Esophagus mucosa (tissue), 1 donor: Measurements from ENCODE around the gene SDK1. TPM values are rescaled to one million over a fixed set of nuclear protein-coding genes. Genes with fewer than 3 reads are reported as not detected.

Experiments used
- ATAC-seq: fragments of 200-7000 bp; cut with Tn5 transposase; one replicate; pipeline ENCODE4 v1.9.1; 2020
- total RNA-seq: library from RNA; stranded (reverse); gene quantifications from one replicate; pipeline ENCODE4 v1.2.4, GENCODE V29; 2023
- donor health status: DM: yes; HTN: yes; CAD: no.

SDK1 gene
- total RNA-seq, 1 donor from 2014 or later = 1.0 TPM

DNA sequence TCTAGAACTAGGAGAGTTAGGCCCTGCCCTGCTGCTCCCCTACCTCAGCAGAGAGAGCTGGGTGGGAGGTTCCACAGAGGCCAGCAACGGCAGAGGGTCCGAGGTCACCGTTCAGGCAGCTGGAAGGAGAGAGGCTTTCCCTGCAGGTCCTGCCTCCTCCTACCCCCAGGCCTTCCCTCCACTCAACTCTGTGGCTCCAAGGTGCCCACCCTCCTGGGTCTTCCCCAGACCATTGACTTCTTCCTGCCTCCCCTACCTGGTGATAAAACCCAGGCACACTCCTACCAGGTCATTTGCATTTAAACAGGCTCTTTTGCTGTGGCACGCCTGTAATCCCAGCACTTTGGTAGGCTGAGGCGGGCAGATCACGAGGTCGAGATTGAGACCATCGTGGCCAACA lies 865.8 kb downstream of the SDK1 start:
- ATAC-seq = no peak

DNA sequence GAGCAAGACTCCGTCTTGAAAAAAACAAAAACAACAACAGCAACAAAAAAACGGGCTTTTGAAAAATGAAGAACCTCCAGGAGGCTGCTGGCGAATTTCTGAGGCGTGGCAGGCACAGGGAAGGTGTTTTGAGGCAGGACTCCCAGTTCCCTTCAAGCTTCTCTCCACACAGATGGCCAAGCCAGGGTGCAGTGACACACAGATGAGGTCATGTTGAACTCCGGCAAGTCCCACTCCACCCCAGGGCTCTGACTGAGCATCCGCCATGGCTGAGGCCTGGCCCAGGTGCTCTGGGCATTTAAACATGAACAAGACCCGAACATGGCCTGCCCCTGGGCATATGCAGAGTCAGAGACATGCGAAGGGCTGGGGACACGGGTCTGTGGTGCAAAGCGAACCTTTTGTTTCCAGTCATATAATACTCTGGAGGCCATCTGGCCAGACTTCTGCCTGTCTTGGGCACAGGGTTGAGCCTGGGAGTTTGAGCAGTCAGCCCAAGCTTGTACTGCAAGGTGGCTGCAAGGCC lies 866.4 kb downstream of the SDK1 start:
- no peak for ATAC-seq

- no peak for ATAC-seq
Measured at GRCh38 chr7:4168041-4168440, 867.0 kb downstream of the SDK1 start.

DNA sequence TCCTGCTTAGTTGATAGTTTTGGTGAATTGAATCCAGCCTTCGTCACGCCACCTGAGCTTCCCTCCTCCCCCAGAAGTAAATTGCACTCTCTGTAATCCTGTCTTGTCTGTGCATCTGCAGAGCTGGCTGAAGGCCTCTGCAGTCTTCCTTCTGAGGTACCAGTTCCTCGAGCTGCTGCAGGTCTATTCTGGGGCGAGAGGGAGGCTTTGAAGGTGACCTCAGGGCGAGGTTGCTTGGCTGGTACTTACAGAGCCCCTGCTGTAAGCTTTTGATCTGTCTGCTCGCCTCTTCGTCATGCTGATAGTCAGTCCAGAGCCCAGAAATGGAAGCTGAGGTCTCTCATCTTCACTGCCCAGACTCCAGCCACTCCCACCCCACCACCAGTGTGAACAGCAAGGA lies 867.5 kb downstream of the SDK1 start:
- no peak for ATAC-seq

DNA sequence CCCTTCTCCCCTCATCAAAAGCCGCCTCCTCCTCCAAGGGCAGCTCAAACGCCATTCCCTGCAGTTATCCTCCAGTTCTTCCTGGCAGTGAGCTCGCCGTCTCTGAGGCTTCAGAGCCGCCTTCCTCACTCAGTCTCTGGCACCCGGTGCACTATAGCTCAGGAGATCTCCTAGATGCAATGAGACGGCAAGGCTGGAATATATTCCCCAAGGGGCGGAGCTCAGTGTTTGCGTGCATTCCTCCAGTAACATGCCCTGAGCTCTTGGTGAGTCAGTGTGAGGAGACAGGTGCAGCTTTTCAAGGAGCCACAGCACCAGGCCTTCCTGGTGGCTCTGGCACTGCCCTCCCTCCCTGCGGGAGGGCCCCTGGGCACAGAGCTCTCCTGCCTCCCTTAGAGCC lies 868.4 kb downstream of the SDK1 start:
- ATAC-seq = peak; percentile 74

GRCh38 chr7:4170997-4171786 lies 870.1 kb downstream of the SDK1 start:
- ATAC-seq = no peak

DNA sequence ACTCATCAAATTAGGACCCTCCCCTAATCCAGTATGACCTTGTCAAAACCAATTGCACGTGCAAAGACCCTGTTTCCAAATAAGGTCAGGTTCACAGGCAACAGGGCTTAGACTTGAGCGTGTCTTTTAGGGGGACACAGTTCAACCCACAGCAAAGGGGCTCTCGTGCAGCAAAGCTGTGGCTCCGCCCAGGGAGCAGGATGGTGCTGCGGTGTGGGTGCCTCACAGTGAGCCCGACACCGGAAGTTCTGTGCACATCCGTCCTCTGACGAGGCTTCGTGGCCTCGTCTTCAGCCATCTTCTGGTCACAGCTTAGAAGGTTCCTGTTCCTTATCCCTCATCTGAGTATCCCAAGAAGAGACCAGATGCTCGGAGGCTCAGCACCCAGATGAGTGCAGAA lies 871.8 kb downstream of the SDK1 start:
- no peak for ATAC-seq

DNA sequence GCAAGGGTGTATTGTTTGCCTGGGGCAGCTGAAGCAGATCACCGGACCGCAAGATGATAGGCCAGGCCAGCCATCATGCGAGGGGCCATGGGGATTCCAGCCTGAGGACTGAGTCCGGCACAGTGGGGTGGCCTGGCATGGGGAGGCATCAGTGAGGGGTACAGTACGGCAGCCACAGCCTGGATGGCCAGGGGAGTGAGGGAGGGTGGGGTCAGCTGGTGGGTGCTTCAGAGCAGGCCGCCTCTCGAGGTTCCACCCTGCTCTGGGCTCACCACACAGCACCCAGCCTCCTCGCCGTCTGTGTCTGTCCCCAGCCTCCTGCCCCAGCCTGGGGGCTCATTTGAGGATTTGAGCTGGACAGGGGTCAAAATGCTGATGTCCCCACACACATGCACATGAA lies 872.6 kb downstream of the SDK1 start:
- no peak for ATAC-seq

DNA sequence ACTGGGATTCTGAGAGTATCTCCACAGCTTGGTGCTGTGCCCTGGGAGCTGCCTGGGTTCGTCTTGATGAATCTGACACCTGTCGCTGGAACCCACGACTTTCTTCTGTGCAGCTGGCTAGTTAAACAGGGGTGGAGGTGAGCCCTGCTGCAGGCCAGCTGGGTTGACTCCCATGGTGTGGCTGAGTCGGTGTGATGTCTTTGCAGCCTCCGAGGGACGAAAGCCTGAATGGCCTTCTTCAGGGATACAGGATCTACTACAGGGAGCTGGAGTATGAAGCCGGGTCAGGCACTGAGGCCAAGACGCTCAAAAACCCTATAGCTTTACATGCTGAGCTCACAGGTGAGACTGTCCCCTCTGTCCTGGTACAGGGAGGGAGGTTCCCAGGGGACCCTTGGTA lies 873.0 kb downstream of the SDK1 start:
- no peak for ATAC-seq

DNA sequence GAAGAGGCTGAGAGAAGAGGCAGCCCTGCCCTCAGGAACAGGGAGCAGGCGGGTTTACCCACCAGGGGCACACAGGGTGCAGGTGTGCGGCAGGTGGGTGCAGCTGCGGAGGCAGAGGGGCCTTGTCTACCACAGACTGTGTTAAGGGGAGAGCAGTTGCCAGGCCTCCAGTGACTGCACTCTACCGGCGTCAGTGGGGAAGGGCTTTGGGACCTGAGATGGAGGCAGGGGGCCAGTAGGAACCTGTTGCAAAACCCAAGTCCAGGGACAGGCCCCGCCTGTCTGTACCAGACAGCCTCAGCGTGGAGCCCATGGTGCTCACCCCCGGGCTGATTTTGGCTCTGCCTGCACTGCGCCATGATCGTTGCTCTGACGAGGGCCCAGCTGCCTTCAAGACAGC lies 873.4 kb downstream of the SDK1 start:
- ATAC-seq = no peak

DNA sequence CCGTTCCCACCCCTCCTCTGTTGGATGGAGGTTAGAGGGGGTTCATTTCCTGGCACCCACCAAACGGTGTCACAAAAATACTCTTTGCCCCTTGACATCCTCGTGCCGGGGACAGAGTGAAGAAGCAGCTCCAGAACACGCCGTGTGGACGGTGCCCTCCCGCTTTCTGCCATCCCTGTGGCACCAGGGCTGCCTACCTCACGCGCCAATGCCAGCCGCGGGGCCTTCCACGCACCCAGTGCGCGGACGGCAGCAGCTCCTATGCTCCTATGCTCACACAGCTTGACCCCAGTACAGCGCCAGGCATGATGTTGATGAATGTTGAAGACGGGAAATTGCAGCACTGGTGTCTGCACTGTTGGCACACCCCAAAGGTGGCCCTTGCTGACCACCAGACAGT lies 873.8 kb downstream of the SDK1 start:
- no peak for ATAC-seq

DNA sequence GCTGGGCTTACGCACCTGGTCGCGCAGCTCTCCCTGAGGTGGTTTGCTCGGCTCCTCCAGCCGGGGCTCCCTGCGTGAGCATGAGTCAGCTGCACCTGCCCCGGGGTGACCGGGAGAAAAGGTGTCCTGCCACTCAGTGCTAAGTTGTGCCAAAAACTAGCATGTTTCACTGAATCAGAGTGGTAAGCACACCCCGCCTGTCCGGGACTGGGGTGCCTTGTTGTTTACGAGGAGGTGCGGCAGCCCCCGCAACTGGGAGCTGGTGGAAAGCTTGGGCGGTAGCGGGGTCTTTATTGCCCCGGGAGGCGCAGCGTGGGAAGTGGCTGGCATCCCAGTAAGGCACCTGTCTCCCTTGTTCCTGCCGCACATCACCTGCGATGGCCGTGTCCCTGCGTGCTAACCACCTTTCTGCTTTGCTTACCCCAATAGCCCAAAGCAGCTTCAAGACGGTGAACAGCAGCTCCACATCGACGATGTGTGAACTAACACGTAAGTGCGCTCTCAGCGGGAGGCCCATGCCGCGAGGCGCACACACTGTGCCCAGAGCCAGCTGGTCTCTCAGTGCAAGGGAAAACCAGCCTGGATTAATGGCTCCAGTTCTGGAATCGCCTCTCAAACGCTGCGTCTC lies 874.4 kb downstream of the SDK1 start:
- ATAC-seq = peak; percentile 59

DNA sequence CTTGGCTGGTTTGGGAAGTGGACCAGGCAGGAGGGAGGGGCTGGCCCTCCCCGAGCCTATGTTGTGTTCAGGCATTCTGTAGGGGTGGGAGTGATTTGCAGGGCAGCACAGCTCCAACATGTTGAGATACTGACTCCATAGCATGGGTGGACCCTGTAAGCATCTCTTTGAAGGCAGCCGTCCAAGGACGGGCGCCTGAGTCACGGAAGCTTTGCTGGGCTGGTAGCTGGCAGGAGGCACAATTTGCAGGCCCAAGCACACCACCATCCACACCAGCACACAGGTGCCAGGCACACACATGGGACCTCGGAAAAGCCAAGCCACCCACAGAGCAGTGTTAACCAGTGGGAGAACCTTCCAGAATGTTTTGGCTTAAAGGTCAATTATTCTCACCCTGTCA lies 875.9 kb downstream of the SDK1 start:
- ATAC-seq = peak; percentile 16

DNA sequence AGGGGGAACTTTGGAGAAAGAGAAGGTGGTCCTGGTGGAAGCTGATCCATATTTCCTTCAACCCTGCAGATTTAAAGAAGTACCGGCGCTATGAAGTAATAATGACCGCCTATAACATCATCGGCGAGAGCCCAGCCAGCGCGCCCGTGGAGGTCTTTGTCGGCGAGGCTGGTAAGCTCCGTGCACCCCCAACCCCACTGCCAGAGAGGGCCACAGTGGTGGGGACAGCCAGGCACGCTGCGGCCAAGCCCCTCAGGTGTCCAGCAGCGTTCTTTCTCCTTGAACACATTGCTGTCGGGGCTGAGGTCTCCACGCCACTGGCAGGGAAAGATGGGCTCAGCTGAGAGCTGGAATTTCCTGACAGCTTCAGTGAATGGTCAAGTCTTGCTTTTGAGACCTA lies 877.4 kb downstream of the SDK1 start:
- no peak for ATAC-seq

DNA sequence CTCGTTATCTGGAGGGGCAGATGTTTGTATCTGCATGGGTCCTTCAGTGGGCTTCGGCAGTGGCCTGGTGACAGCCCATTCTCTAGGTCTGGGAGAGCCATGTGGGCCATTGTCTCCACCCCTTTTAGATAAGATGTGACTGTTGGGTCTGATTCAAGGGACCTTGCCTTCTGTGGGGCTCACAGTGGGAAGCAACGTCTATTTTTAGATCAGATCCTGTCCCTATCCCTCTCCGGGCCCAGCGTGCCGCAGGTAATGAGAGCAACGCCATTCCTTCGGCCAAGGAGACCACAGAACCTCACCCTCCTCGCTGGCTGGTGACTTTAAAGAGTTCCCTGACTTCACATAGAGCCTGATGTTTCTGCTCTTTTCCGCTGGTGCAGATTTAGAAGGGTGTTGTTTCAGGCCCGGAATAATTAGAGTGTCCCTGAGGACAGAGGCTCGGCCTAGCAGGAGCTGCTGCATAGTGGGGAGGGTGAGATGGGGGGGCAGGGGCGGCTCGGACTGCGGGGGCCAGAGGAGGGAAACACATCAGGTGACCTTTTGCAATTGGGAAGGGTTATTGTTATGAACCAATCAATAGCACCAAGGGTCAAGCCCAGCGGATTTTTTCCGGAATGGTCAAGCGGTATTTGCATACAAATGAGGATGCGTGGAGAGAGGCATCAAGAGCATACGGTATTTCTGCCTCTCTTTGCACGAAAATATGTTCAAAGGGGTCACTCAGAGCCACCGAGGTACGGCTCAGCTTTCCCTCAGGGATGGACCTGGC lies 878.0 kb downstream of the SDK1 start:
- ATAC-seq = no peak

GRCh38 chr7:4179688-4180380 lies 878.8 kb downstream of the SDK1 start:
- ATAC-seq = no peak

GRCh38 chr7:4181446-4181845 lies 880.4 kb downstream of the SDK1 start:
- ATAC-seq = no peak

DNA sequence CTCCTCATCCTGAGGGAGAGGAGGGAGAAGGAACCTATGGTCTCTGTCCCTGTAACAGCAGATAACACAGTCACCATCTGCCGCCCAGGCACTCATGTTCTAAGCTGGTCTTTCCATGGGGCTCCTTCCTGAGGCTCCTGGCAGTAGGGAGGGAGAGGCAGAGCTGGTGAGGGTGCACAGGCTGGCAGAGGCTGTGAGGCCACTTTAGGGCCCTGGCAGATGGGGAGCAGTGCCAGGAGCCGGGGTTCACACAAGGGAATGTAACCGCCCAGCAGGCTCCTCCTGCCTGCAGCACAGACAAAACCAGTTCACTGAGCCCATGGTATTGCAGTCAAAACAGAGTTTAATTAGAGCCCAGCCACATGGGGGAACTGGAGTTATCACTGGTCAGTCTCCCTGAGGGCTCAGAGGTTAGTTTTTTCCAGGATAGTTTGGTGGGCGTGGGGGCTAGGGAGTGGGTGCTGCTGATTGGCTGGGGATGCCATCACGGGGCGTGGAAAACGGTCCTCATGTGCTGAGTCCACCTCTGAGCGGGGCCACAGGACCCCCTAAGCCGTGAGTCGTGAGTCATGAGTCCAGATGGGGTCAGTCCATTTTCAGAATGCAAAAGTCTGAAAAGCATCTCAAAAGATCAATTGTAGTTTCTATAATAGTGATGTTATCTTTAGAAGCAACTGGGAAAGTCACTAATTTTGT lies 881.7 kb downstream of the SDK1 start:
- no peak for ATAC-seq

- ATAC-seq = no peak
Measured at GRCh38 chr7:4184653-4185052, 883.6 kb downstream of the SDK1 start.

DNA sequence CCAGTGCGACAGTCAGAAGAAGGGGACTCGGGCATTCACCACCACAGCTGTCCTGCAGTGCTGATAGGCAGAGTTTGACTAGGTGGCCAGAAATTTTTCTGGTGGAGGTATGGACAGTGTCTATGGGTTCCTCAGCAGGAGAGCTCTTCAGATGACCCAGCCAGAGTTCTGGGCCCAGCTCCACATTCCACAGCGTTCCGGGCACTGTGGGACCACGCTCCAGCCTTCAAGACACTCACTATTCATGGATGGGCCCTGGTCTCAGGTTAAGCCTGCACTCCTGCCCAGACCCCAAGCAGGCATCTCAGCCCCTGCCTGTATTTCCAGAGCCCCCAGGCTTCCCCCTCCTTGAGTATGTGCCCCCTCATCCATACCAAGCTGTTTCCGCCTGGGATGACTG lies 884.1 kb downstream of the SDK1 start:
- ATAC-seq = no peak

GRCh38 chr7:4185721-4186512 lies 884.9 kb downstream of the SDK1 start:
- ATAC-seq = no peak

GRCh38 chr7:4186513-4186780 lies 885.4 kb downstream of the SDK1 start:
- no peak for ATAC-seq
